GM12875 (cell line): ENCODE data around the gene PTPN9.
"Not testable (repeated sequence)": the region's sequence is repeated elsewhere in the genome, so short reads cannot be mapped to it uniquely, and the experiment has no call there.

ENCODE experiments used
- H3K4me3 ChIP-seq: one replicate; pipeline ENCODE4 v1.5.1; 2011; ENCODE audit warnings: low read depth, low read length, control low read depth
- TF ChIP-seq, protein P1 (sequence below): IDR thresholded peaks from 2 replicates; pipeline ENCODE4 v1.5.1; 2011; ENCODE audit warnings: low read depth, mild to moderate bottlenecking, control low read depth, inconsistent platforms, low read length, moderate library complexity, borderline replicate concordance; ENCODE audit not compliant: insufficient read depth

Gene PTPN9

GRCh38 chr15:75578173-75578947 is 755 bp downstream of the PTPN9 start:
- TF ChIP-seq, protein P1, sequence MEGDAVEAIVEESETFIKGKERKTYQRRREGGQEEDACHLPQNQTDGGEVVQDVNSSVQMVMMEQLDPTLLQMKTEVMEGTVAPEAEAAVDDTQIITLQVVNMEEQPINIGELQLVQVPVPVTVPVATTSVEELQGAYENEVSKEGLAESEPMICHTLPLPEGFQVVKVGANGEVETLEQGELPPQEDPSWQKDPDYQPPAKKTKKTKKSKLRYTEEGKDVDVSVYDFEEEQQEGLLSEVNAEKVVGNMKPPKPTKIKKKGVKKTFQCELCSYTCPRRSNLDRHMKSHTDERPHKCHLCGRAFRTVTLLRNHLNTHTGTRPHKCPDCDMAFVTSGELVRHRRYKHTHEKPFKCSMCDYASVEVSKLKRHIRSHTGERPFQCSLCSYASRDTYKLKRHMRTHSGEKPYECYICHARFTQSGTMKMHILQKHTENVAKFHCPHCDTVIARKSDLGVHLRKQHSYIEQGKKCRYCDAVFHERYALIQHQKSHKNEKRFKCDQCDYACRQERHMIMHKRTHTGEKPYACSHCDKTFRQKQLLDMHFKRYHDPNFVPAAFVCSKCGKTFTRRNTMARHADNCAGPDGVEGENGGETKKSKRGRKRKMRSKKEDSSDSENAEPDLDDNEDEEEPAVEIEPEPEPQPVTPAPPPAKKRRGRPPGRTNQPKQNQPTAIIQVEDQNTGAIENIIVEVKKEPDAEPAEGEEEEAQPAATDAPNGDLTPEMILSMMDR: no peak

GRCh38 chr15:75577401-75578172 is 1.5 kb downstream of the PTPN9 start:
- H3K4me3 ChIP-seq: peak overlapping the region; percentile 90
- TF ChIP-seq, protein P1: no peak

More at GRCh38 chr15:75578173-75578947, 755 bp downstream of the PTPN9 start:
- peak overlapping the region; percentile 90 for H3K4me3 ChIP-seq

DNA sequence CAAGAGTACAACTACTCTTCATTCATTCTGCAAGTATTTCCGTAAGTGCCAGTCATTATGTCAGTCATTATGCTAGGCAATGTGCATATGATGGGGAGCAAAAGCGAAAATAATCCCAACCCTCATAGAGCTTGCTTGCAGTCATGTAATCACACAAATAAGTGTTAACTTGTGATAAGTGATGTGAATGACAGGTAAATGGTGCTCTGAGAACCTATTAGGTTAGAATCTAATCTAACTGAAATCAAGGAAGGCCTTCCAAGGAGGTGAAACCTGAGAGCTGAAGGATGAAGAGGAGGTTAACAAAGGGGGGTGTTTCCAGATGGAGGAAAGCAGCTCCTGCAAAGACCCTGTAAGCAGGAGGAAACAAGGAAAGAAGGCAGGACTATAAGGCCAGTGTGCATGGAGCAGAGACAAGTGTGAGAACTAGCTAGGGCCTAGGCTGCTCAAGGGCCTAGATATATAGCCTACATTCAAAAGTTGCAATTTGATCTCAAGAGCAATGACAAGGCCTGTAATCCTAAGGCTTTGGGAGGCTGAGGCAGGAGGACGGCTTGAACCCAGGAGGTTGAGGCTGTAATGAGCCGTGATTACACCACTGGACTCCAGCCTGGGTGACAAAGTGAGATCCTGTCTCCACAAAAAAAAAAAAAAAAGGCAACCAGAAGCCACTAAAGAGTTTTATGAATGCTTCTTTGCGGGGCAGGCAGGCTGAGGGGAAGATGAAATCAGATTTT is 5.3 kb downstream of the PTPN9 start:
- no peak overlapping the region for H3K4me3 ChIP-seq
- TF ChIP-seq, protein P1: no peak

- no peak overlapping the region for H3K4me3 ChIP-seq
- TF ChIP-seq, protein P1: no peak
Measured at GRCh38 chr15:75570126-75570845, 8.8 kb downstream of the PTPN9 start.

DNA sequence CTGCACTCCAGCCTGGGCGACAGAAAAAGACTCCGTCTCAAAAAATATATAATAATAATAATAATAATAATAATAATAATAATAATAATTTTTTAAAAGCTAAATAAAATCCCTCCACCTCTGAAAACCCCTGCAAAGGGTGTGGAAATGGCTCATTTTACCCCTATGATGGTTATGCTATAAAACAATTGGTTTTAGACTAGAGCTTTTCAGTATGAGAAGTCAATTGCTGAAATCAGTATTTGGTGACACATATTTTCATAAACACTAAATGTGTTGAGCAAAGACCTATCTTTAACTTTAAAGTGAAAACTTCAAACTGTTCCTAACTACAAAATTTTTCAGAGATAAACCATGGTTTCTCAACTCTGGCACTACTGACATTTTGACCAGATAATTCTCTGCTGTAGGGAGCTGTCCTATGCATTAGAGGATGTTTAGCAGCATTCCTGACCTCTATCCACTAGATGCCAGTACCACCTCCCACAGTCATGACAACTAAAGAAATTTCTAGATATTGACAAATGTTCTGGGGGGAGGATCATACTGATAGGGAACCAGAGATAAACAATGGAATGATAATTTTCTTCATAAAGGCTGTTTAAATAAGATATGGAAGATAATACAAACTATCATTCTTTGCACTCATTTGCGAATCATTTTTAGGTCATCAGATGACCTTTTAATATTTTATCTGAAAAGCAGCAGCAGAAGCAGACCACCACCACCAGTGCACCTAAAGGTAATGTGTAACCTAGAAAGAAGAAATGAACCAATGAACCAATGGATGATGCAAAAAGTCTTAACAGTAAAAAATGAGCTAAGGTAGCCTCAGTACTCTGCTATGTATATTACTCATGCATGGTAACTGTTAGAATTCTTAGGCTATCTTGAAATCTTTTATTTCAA is 13.8 kb downstream of the PTPN9 start:
- TF ChIP-seq, protein P1: no peak
- no peak overlapping the region for H3K4me3 ChIP-seq

DNA sequence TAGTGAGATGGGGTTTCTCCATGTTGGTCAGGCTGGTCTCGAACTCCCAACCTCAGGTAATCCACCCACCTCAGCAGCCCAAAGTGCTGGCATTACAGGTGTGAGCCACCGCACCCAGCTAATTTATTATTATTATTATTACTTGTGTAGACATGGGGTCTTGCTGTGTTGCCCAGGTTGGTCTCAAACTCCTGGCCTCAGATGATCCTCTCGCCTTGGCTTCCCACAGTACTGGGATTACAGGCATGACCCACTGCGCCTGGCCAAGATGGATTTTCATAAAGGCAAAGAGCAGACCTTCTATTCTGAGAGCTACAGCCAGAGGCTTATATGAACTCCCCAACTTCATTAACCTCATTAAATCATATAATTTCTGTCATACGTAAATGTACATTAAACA is 17.2 kb downstream of the PTPN9 start:
- TF ChIP-seq, protein P1: no peak
- no peak overlapping the region for H3K4me3 ChIP-seq

GRCh38 chr15:75559360-75559759 is 19.8 kb downstream of the PTPN9 start:
- H3K4me3 ChIP-seq: not testable (repeated sequence)

GRCh38 chr15:75558955-75559354 is 20.2 kb downstream of the PTPN9 start:
- not testable (repeated sequence) for H3K4me3 ChIP-seq
